IMR-90 (cell line): Measurements from ENCODE around the gene SPAG8. TPM values are rescaled to one million over a fixed set of nuclear protein-coding genes. Genes with fewer than 3 reads are reported as not detected.

Source experiments
- ATAC-seq: fragments of 200-7000 bp; cut with Tn5 transposase; 2 replicates; pipeline ENCODE4 v1.9.1; 2020; ENCODE audit warnings: low read depth, mild to moderate bottlenecking, moderate library complexity
- BruUV-seq: library from RNA; stranded (reverse); fragments of 400-500 nt; replicated peaks from 2 replicates; lab custom pipeline; 2021; lab: Mats Ljungman, UMichigan
- CTCF ChIA-PET: fragments of 300-600 bp; formaldehyde crosslinking; extraction: SDS; loops from one replicate; lab custom pipeline; 2021; ENCODE audit warnings: antibody characterized with exemption; lab: Yijun Ruan, JAX
- POLR2A ChIA-PET: fragments of 300-600 bp; sonication (Branson Sonifier 250); formaldehyde crosslinking; loops from one replicate; lab custom pipeline; 2022; ENCODE audit warnings: antibody characterized with exemption; ENCODE audit not compliant: unreplicated experiment; lab: Charles Lee
- DNase-seq: peaks from one replicate; pipeline ENCODE4 v3.0.0; 2013
- H2AFZ ChIP-seq: replicated peaks from 2 replicates; pipeline ENCODE3; 2013; ENCODE audit warnings: low read length, mild to moderate bottlenecking; ENCODE audit not compliant: poor library complexity
- H2AK5ac ChIP-seq: 2 replicates; pipeline ENCODE4 v1.6.1; 2013; ENCODE audit warnings: low read depth, low read length, inconsistent platforms
- H2AK9ac ChIP-seq: replicated peaks from 2 replicates; pipeline ENCODE3; 2013; ENCODE audit warnings: mild to moderate bottlenecking, low read depth, low read length, moderate library complexity; ENCODE audit not compliant: poor library complexity
- H2BK120ac ChIP-seq: 2 replicates; pipeline ENCODE4 v1.6.1; 2013; ENCODE audit warnings: low read depth, low read length, inconsistent platforms
- H2BK15ac ChIP-seq: 3 replicates; pipeline ENCODE4 v1.6.1; 2013; ENCODE audit warnings: low read depth, low read length, inconsistent platforms
- H2BK20ac ChIP-seq: 2 replicates; pipeline ENCODE4 v1.6.1; 2013; ENCODE audit warnings: low read depth, mild to moderate bottlenecking, inconsistent platforms, low read length, moderate library complexity
- H2BK5ac ChIP-seq: 2 replicates; pipeline ENCODE4 v1.6.1; 2013; ENCODE audit warnings: mild to moderate bottlenecking, low read depth, low read length, inconsistent platforms; ENCODE audit not compliant: poor library complexity, severe bottlenecking
- H3K14ac ChIP-seq: replicated peaks from 2 replicates; pipeline ENCODE4 v1.6.1; 2013; ENCODE audit warnings: low read depth, low read length, inconsistent platforms
- H3K18ac ChIP-seq: 2 replicates; pipeline ENCODE4 v1.6.1; 2013; ENCODE audit warnings: low read depth, low read length, control low read depth
- H3K23ac ChIP-seq: 2 replicates; pipeline ENCODE4 v1.6.1; 2013; ENCODE audit warnings: low read depth, low read length, inconsistent platforms
- H3K27ac ChIP-seq: 2 replicates; pipeline ENCODE4 v1.5.1; 2013; ENCODE audit warnings: mild to moderate bottlenecking, control low read depth, low read length; ENCODE audit not compliant: insufficient read depth
- H3K27me3 ChIP-seq: 2 replicates; pipeline ENCODE4 v1.6.1; 2013; ENCODE audit warnings: low read length; ENCODE audit not compliant: control insufficient read depth, insufficient read depth
- H3K36me3 ChIP-seq: 2 replicates; pipeline ENCODE4 v1.6.1; 2013; ENCODE audit warnings: low read length, mixed read lengths; ENCODE audit not compliant: control insufficient read depth, insufficient read depth
- H3K4ac ChIP-seq: 2 replicates; pipeline ENCODE4 v1.6.1; 2013; ENCODE audit warnings: low read depth, low read length, inconsistent platforms
- H3K4me1 ChIP-seq: 2 replicates; pipeline ENCODE4 v1.6.1; 2013; ENCODE audit warnings: low read length, mixed read lengths; ENCODE audit not compliant: control insufficient read depth, insufficient read depth
- H3K4me2 ChIP-seq: 2 replicates; pipeline ENCODE4 v1.6.1; 2013; ENCODE audit warnings: low read depth, mild to moderate bottlenecking, control low read depth, low read length, moderate library complexity
- H3K4me3 ChIP-seq: 2 replicates; pipeline ENCODE4 v1.5.1; 2013; ENCODE audit warnings: low read depth, mild to moderate bottlenecking, control low read depth, low read length, moderate library complexity; ENCODE audit not compliant: insufficient read depth
- H3K56ac ChIP-seq: 2 replicates; pipeline ENCODE4 v1.6.1; 2013; ENCODE audit warnings: low read length, inconsistent platforms; ENCODE audit not compliant: insufficient read depth; ENCODE audit errors: extremely low read depth
- H3K79me1 ChIP-seq, 2 experiments: 2 replicates each; pipeline ENCODE4 v1.6.1; 2013; ENCODE audit warnings: low read length in 2 of 2, inconsistent platforms in 1 of 2, low read depth in 1 of 2
- H3K9ac ChIP-seq: 2 replicates; pipeline ENCODE4 v1.6.1; 2013; ENCODE audit warnings: low read depth, low read length, control low read depth
- H3K9me1 ChIP-seq: 2 replicates; pipeline ENCODE4 v1.6.1; 2013; ENCODE audit warnings: low read length, inconsistent platforms; ENCODE audit not compliant: insufficient read depth
- H3K9me3 ChIP-seq: 2 replicates; pipeline ENCODE4 v1.6.1; 2013; ENCODE audit warnings: low read length; ENCODE audit not compliant: control insufficient read depth, insufficient read depth
- H4K20me1 ChIP-seq: 2 replicates; pipeline ENCODE4 v1.6.1; 2013; ENCODE audit warnings: low read length, inconsistent platforms; ENCODE audit not compliant: insufficient read depth
- H4K5ac ChIP-seq: 2 replicates; pipeline ENCODE4 v1.6.1; 2013; ENCODE audit warnings: mild to moderate bottlenecking, low read depth, low read length, control low read depth
- H4K8ac ChIP-seq, 2 experiments: 2 replicates each; pipeline ENCODE4 v1.6.1; 2013; ENCODE audit warnings: low read depth in 2 of 2, low read length in 2 of 2, control low read depth in 1 of 2, inconsistent platforms in 1 of 2
- H4K91ac ChIP-seq: 2 replicates; pipeline ENCODE4 v1.6.1; 2013; ENCODE audit warnings: low read depth, low read length, inconsistent platforms; ENCODE audit not compliant: insufficient read depth
- MAFK ChIP-seq: IDR thresholded peaks from 2 replicates; pipeline ENCODE4 v1.6.1; 2012; ENCODE audit warnings: low read depth, low read length, improper control_type of control experiment
- MXI1 ChIP-seq: IDR thresholded peaks from 2 replicates; pipeline ENCODE4 v1.6.1; 2012; ENCODE audit warnings: low read depth, mild to moderate bottlenecking, low read length, moderate library complexity, borderline replicate concordance
- NFE2L2 ChIP-seq: fragments of 150-350 bp; IDR thresholded peaks from 2 replicates; pipeline ENCODE4 v1.6.1; 2016; ENCODE audit warnings: low read depth, mild to moderate bottlenecking, low read length
- SMC3 ChIP-seq: fragments of 150-350 bp; IDR thresholded peaks from 2 replicates; pipeline ENCODE4 v1.6.1; 2016; ENCODE audit warnings: low read depth, mild to moderate bottlenecking, antibody characterized with exemption, low read length, moderate library complexity
- WGBS, 2 experiments: methylation state at CpG; one replicate each; pipeline versions ENCODE4 v1.1.5 to v1.1.7; 2013; ENCODE audit warnings: missing lambda C conversion rate in 2 of 2; ENCODE audit not compliant: insufficient read length in 1 of 2; ENCODE audit errors: extremely low coverage in 2 of 2; 5-methylcytosine and 5-hydroxymethylcytosine counted together
- dilution Hi-C: fragments of 300-500 bp; cut with HindIII; formaldehyde crosslinking; loops from one replicate; pipeline ENCODE4 v1.14.3; 2018; ENCODE audit warnings: low sequenced_read_pairs; ENCODE audit not compliant: unreplicated experiment
- in situ Hi-C: fragments of 300-500 bp; cut with MboI; formaldehyde crosslinking; loops from 3 replicates; pipeline ENCODE4 v1.14.3; 2019; ENCODE audit warnings: low sequenced_read_pairs, inconsistent platforms, mixed read lengths
- intact Hi-C: fragments of 100-400 bp; cut with micrococcal nuclease; formaldehyde crosslinking; loops from 2 replicates; pipeline ENCODE4 v1.10.0; 2022
- microRNA-seq, 2 experiments: library from miRNA; stranded (forward) in 1 of 2; unstranded in 1 of 2; fragments of 10-50 nt in 1 of 2; fragments of <30 nt in 1 of 2; gene quantifications in 1 of 2; microRNA quantifications in 1 of 2; one replicate each; pipeline versions ENCODE3 to v1.1.0; 2013 to 2020; ENCODE audit not compliant: insufficient read depth in 1 of 2, insufficient read length in 1 of 2, unreplicated experiment in 1 of 2
- polyA plus RNA-seq, 3 experiments: library from polyadenylated mRNA; depleted of rRNA; stranded (reverse); fragments of >200 nt; gene quantifications; 2 replicates each; pipeline ENCODE4 v1.2.3, GENCODE V29; 2012; ENCODE audit warnings: low replicate concordance in 1 of 3
- small RNA-seq, 5 experiments: library from RNA; depleted of rRNA; stranded (forward); fragments of <200 nt; gene quantifications; one replicate each; pipeline ENCODE3, GENCODE V24; 2012
- total RNA-seq: library from RNA; depleted of rRNA; stranded (reverse); fragments of >200 nt; gene quantifications from 2 replicates; pipeline ENCODE4 v1.2.3, GENCODE V29; 2012; rRNA removed

Gene SPAG8
- total and polyA plus RNA-seq, 2 of the 4 experiments (the other 2 are of a cell fraction) = 0.72 to 0.84 TPM

GRCh38 chr9:35759795-35760194, 52.3 kb downstream of the SPAG8 start:
- Histone ChIP-seq H2AK5ac (no peak overlapping the region), H3K9ac (no peak overlapping the region), H4K91ac (no peak overlapping the region), H3K56ac (no peak overlapping the region), H2AFZ (no peak overlapping the region), H4K20me1 (no peaks in the 10 kb centered on the region), H2BK20ac (no peak overlapping the region), H3K9me1 (peaks cover 5% of the 10 kb centered on the region), H3K4me2 (no peak overlapping the region), H3K27ac (no peak overlapping the region), H2AK9ac (no peak overlapping the region), H2BK15ac (no peak overlapping the region), H4K8ac (no peak overlapping the region), H4K5ac (no peak overlapping the region), H3K4ac (no peak overlapping the region), H3K27me3 (peaks cover 2% of the 10 kb centered on the region; the same call in 1 of the 2 replicates), H3K14ac (no peak overlapping the region), H3K23ac (no peak overlapping the region), H2BK120ac (no peak overlapping the region), H2BK5ac (no peak overlapping the region), H3K79me1 (no peaks in the 10 kb centered on the region), H3K9me3 (no peaks in the 10 kb centered on the region), H3K18ac (no peak overlapping the region), H3K36me3 (peaks cover 4% of the 10 kb centered on the region), H3K4me1 (peaks cover 7% of the 10 kb centered on the region; the same call in 1 of the 2 replicates), H3K4me3 (no peak overlapping the region)
- BruUV-seq = no TSS peak
- DNase-seq = no peak
- 100% methylated on average over 3 of the region's 4 CpGs; no CpG with 5 or more reads in 1 of the 2 experiments for WGBS, 2 experiments
- TF ChIP-seq SMC3 (no peak), MXI1 (no peak), MAFK (no peak), NFE2L2 (no peak)
- ATAC-seq = no peak
- POLR2A ChIA-PET = no interaction called here
- dilution Hi-C loops = no loop called here
- in situ Hi-C loops = no loop called here
- CTCF ChIA-PET = no interaction called here
- intact Hi-C loops = no loop called here

Small RNAs within 50 kb of the gene (microRNA-seq; reads per million reads assigned to microRNA genes)
- gene HINT2 (ENCODE audit: insufficient read depth, insufficient read length) = not detected

Small RNAs within 50 kb of the gene (small RNA-seq; reads per million reads assigned to genes)
- gene HINT2 = 0 to 2.0 (median 0) reads per million in 5 experiments

Other genes starting within 250 kb of the SPAG8 start
- gene TESK1, start 207.0 kb downstream of the SPAG8 start, total RNA-seq = 3.1 and 3.4 TPM in 2 replicates
- 21.0 and 22.9 TPM in 2 replicates for gene TESK1, start 207.0 kb downstream of the SPAG8 start, polyA plus RNA-seq (2012; rRNA removed)
- gene CD72, start 193.8 kb downstream of the SPAG8 start, total RNA-seq = 0.36 TPM in 1 of 2 replicates, not detected in the other
- 0.09 and 0.58 TPM in 2 replicates for gene CD72, start 193.8 kb downstream of the SPAG8 start, polyA plus RNA-seq (2012; rRNA removed)
- not detected in 2 replicates for gene SIT1, start 161.3 kb downstream of the SPAG8 start, total RNA-seq
- gene SIT1, start 161.3 kb downstream of the SPAG8 start, polyA plus RNA-seq (2012; rRNA removed) = not detected in 2 replicates
- gene RMRP, start 154.2 kb downstream of the SPAG8 start, total RNA-seq = 13,690 and 21,707 TPM in 2 replicates
- 39.7 and 88.0 TPM in 2 replicates for gene RMRP, start 154.2 kb downstream of the SPAG8 start, polyA plus RNA-seq (2012; rRNA removed)
- 6.8 and 10.0 TPM in 2 replicates for gene CCDC107, start 154.0 kb downstream of the SPAG8 start, total RNA-seq
- gene CCDC107, start 154.0 kb downstream of the SPAG8 start, polyA plus RNA-seq (2012; rRNA removed) = 21.1 and 24.4 TPM in 2 replicates
- 0.56 and 2.5 TPM in 2 replicates for gene ARHGEF39, start 147.1 kb downstream of the SPAG8 start, total RNA-seq
- gene ARHGEF39, start 147.1 kb downstream of the SPAG8 start, polyA plus RNA-seq (2012; rRNA removed) = 2.1 and 2.8 TPM in 2 replicates
- 0.54 and 0.56 TPM in 2 replicates for gene CA9, start 138.3 kb downstream of the SPAG8 start, total RNA-seq
- 3.7 and 3.9 TPM in 2 replicates for gene CA9, start 138.3 kb downstream of the SPAG8 start, polyA plus RNA-seq (2012; rRNA removed)
- gene TPM2, start 122.3 kb downstream of the SPAG8 start, total RNA-seq = 960 and 1,994 TPM in 2 replicates
- gene TPM2, start 122.3 kb downstream of the SPAG8 start, polyA plus RNA-seq (2012; rRNA removed) = 2,500 and 2,548 TPM in 2 replicates
- 337 and 346 TPM in 2 replicates for gene TLN1, start 80.1 kb downstream of the SPAG8 start, total RNA-seq
- gene TLN1, start 80.1 kb downstream of the SPAG8 start, polyA plus RNA-seq (2012; rRNA removed) = 224 and 228 TPM in 2 replicates
- gene CREB3, start 79.6 kb downstream of the SPAG8 start, total RNA-seq = 105 and 106 TPM in 2 replicates
- 54.9 and 60.7 TPM in 2 replicates for gene CREB3, start 79.6 kb downstream of the SPAG8 start, polyA plus RNA-seq (2012; rRNA removed)
- 14.2 and 18.1 TPM in 2 replicates for gene GBA2, start 63.0 kb downstream of the SPAG8 start, total RNA-seq
- 37.0 and 38.2 TPM in 2 replicates for gene GBA2, start 63.0 kb downstream of the SPAG8 start, polyA plus RNA-seq (2012; rRNA removed)
- 10.2 and 10.8 TPM in 2 replicates for gene RGP1, start 63.0 kb downstream of the SPAG8 start, total RNA-seq
- 13.5 and 14.3 TPM in 2 replicates for gene RGP1, start 63.0 kb downstream of the SPAG8 start, polyA plus RNA-seq (2012; rRNA removed)
- gene MSMP, start 58.0 kb downstream of the SPAG8 start, total RNA-seq = not detected in 2 replicates
- not detected in 2 replicates for gene MSMP, start 58.0 kb downstream of the SPAG8 start, polyA plus RNA-seq (2012; rRNA removed)
- 5.2 and 6.4 TPM in 2 replicates for gene NPR2, start 20.7 kb downstream of the SPAG8 start, total RNA-seq
- gene NPR2, start 20.7 kb downstream of the SPAG8 start, polyA plus RNA-seq (2012; rRNA removed) = 29.9 and 35.7 TPM in 2 replicates
- 6.7 and 7.5 TPM in 2 replicates for gene HINT2, start 2.8 kb upstream of the SPAG8 start, total RNA-seq
- gene HINT2, start 2.8 kb upstream of the SPAG8 start, polyA plus RNA-seq (2012; rRNA removed) = 17.4 and 20.6 TPM in 2 replicates
- not detected in 2 replicates for gene FAM221B, start 16.5 kb upstream of the SPAG8 start, total RNA-seq
- not detected in 2 replicates for gene FAM221B, start 16.5 kb upstream of the SPAG8 start, polyA plus RNA-seq (2012; rRNA removed)
- gene TMEM8B, start 17.0 kb upstream of the SPAG8 start, total RNA-seq = 0.56 and 0.72 TPM in 2 replicates
- gene TMEM8B, start 17.0 kb upstream of the SPAG8 start, polyA plus RNA-seq (2012; rRNA removed) = 8.2 and 8.3 TPM in 2 replicates
- gene OR13J1, start 58.1 kb upstream of the SPAG8 start, total RNA-seq = not detected in 2 replicates
- not detected in 2 replicates for gene OR13J1, start 58.1 kb upstream of the SPAG8 start, polyA plus RNA-seq (2012; rRNA removed)
- 1.1 and 1.7 TPM in 2 replicates for gene HRCT1, start 93.9 kb upstream of the SPAG8 start, total RNA-seq
- 3.9 and 4.4 TPM in 2 replicates for gene HRCT1, start 93.9 kb upstream of the SPAG8 start, polyA plus RNA-seq (2012; rRNA removed)
- gene SPAAR, start 97.2 kb upstream of the SPAG8 start, total RNA-seq = 0.18 and 0.28 TPM in 2 replicates
- gene SPAAR, start 97.2 kb upstream of the SPAG8 start, polyA plus RNA-seq (2012; rRNA removed) = 0.24 and 0.32 TPM in 2 replicates
- gene OR2S2, start 145.9 kb upstream of the SPAG8 start, total RNA-seq = 0.56 and 0.90 TPM in 2 replicates
- 0.20 and 0.46 TPM in 2 replicates for gene OR2S2, start 145.9 kb upstream of the SPAG8 start, polyA plus RNA-seq (2012; rRNA removed)
- gene RECK, start 224.7 kb upstream of the SPAG8 start, total RNA-seq = 23.5 and 27.2 TPM in 2 replicates
- 38.5 and 44.0 TPM in 2 replicates for gene RECK, start 224.7 kb upstream of the SPAG8 start, polyA plus RNA-seq (2012; rRNA removed)